HG02642 (cell line): ENCODE measurements around the gene NFASC.

Experiments used
- ATAC-seq: cut with Tn5 transposase; IDR thresholded peaks from one replicate; pipeline ENCODE4 v1.9.1; 2021; ENCODE audit warnings: mild to moderate bottlenecking; ENCODE audit not compliant: unreplicated experiment, poor library complexity

Gene NFASC

GRCh38 chr1:204924013-204924759, 53.5 kb downstream of the NFASC start:
- no peak for ATAC-seq

GRCh38 chr1:204925701-204926100, 55.0 kb downstream of the NFASC start:
- ATAC-seq = no peak

- ATAC-seq = no peak
Measured at GRCh38 chr1:204927673-204928641, 57.3 kb downstream of the NFASC start.

- ATAC-seq = no peak
Measured at GRCh38 chr1:204928671-204929486, 58.2 kb downstream of the NFASC start.

GRCh38 chr1:204929487-204930154, 59.0 kb downstream of the NFASC start:
- ATAC-seq = no peak

- no peak for ATAC-seq
Measured at GRCh38 chr1:204930155-204930523, 59.5 kb downstream of the NFASC start.

- no peak for ATAC-seq
Measured at GRCh38 chr1:204931313-204931712, 60.7 kb downstream of the NFASC start.

- ATAC-seq = no peak
Measured at GRCh38 chr1:204931768-204932572, 61.3 kb downstream of the NFASC start.

- no peak for ATAC-seq
Measured at GRCh38 chr1:204932573-204932909, 61.9 kb downstream of the NFASC start.

GRCh38 chr1:204935155-204935554, 64.5 kb downstream of the NFASC start:
- no peak for ATAC-seq

GRCh38 chr1:204936765-204937164, 66.1 kb downstream of the NFASC start:
- ATAC-seq = no peak

- no peak for ATAC-seq
Measured at GRCh38 chr1:204937901-204938300, 67.2 kb downstream of the NFASC start.

- no peak for ATAC-seq
Measured at GRCh38 chr1:204940591-204940990, 69.9 kb downstream of the NFASC start.

- no peak for ATAC-seq
Measured at GRCh38 chr1:204941421-204942338, 71.0 kb downstream of the NFASC start.

GRCh38 chr1:204943495-204943894, 72.8 kb downstream of the NFASC start:
- ATAC-seq = no peak

GRCh38 chr1:204944662-204945061, 74.0 kb downstream of the NFASC start:
- no peak for ATAC-seq

GRCh38 chr1:204945565-204945977, 74.9 kb downstream of the NFASC start:
- no peak for ATAC-seq

- no peak for ATAC-seq
Measured at GRCh38 chr1:204946640-204947039, 76.0 kb downstream of the NFASC start.
